HG02623 (cell line): ENCODE results near the gene GPR183.

Experiments
- ATAC-seq: cut with Tn5 transposase; IDR thresholded peaks from one replicate; pipeline ENCODE4 v1.9.1; 2021; ENCODE audit warnings: moderate library complexity; ENCODE audit not compliant: unreplicated experiment

Gene GPR183

DNA sequence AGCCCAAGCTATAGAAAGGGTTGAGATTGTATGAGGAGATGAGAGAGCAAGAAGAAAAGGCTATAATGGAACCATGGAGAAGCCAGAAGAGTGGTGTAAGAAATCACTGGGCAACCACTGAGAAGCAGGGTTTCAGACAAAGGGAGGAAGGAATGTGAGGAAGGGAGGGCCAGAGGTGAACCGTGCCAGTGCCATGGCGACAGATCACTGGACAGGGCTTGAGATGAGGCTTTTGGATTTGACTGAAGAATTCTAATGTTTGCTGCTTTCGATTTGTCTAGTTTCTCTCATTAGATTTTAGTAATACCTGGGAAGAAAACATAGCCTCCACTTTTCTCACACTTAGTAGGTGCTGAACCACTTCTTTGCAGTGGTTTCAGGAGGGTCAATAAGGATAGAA lies 6.3 kb upstream of the GPR183 start:
- ATAC-seq = no peak

DNA sequence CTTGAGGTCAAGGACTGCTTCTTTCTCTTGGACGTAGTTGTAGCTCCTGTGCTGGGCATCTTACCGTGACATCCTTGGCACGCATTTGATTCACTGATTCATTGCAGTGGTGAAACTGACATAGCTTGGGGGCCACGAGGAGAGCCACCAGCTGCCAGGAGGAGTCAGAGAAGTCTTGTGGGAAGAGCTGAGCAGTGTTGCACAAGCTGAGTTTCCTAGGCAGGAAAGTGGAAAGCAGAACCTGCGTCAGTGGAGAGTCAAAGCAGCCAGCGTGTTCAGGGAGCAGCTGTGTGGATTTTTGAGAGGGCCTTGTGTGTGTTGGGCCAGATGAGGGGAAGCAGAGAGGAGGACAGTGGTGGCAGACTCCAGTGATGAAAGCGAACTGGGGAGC lies 5.3 kb upstream of the GPR183 start:
- ATAC-seq = no peak

DNA sequence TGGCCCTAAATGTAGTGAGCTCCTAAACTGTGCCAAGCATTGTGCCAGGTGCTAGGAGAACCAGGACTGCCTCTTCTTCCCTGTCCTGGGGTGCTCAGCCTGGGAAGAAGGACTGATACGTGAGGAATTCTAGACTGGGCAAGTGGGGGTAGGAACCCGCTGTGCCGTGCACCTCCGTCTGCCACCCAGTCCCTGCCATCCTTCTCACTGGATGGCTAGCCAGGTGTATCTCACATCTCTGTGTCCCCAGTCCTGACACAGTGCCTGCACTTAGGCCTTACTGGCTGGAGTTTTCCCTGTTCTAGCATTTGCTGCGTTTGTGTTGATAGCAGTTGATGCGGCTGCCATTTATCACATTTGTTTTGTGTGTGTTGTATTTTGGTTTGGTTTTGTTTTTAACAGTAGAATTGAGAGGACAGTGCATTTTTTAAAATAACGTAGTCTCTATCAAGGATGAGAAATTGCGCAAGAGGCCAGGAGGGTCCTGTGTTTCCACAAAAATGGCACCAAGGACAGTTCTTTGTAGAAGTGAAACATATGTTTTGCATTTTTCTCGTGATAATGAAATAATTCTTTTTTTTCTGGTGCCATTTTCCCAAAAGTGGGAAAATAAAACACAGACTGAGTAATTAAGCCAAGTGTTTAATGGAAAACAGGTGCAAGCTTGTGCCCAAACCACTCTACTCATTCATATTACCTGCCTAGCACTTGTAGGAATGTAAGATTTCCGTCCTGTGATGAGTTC lies 4.7 kb upstream of the GPR183 start:
- ATAC-seq = no peak

DNA sequence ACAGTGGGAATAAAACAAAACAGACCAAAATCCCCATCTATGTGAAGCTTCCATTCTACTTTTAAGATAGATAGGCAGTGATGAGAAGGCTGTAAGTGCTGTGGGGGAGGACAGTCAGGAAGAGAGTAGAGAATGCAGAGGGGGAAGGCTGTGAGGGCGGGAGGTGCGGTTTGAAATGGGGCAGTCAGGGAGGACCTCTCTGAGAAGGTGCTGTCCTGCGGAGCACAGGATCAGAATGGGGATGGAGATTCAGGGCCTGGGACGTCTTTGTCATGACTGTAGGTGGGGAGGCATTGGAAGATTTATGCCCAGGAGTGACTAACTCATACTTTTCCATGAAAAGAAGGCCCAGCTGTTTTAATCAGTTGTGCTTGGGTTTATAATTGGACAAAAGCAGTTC lies 3.9 kb upstream of the GPR183 start:
- ATAC-seq = no peak

DNA sequence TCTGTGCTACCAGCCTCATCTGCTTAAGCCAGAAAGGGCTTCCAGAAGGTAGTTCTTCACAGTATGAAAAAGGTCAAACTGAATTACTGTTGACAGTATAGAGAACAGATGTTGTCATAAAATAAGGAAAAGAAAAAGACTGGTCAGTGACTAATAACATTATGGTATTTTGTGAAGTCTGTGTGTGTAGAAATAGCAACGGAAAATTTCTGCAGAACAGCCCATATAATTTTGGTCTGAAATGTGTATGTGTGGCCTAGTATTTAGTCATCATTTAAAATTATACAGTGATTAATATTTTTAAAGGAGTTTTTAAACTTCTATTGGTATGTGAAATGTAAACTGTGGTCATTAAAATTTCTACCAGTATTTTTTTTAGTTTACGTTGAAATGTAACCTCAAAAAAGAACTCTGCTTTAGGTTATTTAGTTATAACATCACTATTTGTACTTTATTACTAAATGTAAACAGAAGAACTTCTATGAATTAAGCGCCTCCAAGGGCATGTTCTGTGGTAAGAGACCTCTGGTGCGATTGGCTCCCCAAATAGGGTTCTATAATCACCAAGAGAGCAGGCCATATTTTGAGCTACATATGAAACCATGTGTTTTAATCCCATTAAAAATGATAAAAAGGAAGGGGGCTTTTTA lies 3.3 kb upstream of the GPR183 start:
- ATAC-seq = peak; percentile 39

DNA sequence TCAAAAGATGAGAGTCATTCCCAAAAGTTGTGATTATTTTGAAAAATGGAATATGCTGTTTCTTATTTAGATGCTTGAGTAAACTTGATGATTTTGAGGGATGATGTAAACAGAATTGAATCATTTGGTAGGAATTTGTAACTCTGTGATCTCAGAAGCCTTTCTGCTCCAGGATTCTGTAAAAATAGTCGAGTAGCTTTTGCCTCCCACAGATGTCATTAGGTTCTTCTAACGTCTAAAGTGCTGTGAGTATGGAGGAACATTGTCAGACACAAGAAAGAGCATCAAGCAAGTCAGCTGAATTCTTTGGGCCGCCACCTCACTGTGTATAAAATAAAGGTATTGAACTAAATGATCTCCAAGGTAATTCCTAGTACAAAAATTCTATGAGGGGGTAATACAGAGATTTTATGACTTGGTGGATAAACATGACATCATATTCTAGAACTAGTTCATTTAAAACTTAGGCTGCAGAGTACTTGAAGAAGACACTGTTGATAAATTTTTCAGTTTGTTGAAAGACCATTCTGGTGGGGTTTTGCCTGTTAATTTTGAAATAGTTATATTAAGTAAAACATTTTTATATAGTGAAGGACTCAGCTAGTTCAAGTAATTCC lies 1.4 kb upstream of the GPR183 start:
- ATAC-seq = no peak

DNA sequence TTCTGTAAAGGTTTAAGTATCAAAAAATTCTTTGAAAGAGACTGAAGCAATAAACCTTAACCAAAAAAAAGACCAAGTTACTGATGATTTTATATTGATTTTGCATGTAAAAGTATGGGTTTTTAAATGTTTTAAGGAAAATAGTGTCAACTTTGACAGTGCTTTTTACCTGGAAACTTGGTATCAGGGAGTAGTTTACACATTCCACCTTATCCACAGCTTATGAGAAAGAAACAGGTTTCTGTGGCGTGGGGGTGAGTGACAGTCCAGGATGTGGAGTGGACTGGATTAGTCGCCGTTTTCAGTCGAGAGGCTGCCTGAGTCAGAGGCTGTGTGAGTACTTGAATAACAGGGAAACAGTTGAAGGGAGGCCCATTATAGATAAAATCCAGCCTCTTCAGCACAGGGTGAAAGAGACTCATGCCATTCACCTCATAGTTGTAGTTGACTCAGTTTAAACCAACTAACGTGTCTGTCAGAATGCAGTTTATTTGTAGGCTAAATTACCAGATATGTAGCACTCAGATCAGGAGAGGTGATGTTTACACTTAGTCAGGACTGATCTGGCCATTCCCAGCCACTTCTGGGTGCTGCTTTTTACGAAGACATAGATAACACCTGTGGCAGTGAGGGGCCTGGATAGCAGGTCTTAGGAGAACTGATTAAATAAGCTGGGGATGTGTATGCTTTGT lies 595 bp upstream of the GPR183 start:
- peak; percentile 35 for ATAC-seq

DNA sequence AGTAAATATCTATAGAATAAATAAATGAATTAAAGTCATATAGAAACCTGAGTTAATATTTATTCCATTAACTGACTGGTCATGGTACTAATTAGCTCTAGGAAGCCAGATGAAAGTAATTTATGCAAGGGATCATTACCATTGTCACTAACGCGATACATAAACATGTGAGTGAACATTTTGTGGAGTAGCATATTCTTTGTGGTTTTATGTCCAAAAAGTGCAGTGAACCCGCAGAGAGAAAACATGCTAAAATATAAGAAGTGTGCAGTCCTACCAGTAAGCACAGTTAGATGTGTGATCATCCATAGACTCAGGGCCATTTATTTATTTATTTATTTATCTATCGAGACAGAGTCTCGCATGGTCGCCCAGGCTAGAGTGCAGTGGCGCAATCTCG lies 1.6 kb downstream of the GPR183 start:
- ATAC-seq = no peak

DNA sequence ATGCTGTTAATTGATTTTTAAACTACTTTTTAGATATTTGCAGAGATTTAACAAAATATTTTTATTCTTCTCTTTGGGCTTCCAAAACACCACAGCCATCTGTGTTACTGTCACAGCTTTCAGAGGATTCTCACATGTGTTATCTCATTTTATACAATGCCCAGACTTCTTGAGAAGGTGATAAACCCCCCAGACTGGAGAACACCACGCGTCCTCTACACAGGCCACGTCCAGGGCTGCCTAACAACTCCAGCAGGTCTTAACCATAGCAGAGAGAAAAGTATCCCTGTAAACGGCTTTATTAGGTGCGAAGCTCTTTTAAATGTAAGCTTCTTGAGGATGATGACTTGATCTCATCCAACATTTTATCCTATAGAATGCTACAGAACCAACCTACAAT lies 2.0 kb downstream of the GPR183 start:
- no peak for ATAC-seq

DNA sequence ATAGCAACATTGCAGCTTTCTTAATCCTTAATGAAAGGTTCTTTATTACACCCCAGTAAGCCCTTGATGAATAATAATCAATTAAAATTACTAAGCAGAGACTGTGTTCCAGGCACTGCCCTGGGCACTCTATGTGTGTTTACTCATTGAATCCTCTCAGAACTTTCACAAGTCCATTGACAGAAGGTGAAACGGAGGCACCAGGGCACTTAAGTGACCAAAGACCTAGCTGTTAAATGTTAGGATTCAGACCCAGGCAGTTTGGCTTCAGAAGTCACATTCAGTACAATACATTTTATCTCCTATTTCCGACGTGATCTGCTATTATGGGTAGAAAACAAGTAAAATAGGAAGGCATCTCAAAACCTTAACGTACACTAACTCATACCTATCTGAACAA lies 2.7 kb downstream of the GPR183 start:
- no peak for ATAC-seq

DNA sequence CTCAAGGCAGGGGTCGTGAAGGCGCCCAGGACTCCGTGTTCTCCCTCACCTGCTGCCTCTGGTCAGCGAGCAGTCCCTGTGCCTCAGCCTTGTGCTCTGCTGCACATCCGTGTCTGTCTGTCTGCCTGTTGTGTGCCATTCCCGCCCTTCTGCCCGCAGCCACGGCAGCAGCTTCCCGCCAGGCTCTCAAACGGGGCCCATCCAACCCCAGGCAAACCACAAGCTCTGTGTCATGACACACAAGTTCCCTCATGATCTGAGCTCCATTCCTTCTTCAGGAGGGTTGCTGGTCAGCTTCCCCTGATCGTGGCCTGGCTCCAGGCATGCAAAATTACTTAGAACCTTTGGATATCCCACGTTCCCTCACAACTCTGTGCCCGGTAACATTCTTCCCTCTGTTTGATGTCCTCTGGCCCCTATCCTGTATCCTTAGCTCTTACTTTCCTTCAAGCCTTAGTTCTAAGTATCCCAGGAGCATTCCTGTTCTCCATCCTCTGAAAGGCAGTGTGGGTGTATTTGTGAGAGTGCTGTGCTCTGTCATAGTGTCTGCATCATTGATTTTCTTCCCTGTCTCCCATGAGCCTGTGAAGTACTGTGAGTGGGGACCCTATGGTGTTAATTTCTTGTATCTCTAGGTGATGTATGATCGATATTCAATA lies 3.2 kb downstream of the GPR183 start:
- no peak for ATAC-seq

DNA sequence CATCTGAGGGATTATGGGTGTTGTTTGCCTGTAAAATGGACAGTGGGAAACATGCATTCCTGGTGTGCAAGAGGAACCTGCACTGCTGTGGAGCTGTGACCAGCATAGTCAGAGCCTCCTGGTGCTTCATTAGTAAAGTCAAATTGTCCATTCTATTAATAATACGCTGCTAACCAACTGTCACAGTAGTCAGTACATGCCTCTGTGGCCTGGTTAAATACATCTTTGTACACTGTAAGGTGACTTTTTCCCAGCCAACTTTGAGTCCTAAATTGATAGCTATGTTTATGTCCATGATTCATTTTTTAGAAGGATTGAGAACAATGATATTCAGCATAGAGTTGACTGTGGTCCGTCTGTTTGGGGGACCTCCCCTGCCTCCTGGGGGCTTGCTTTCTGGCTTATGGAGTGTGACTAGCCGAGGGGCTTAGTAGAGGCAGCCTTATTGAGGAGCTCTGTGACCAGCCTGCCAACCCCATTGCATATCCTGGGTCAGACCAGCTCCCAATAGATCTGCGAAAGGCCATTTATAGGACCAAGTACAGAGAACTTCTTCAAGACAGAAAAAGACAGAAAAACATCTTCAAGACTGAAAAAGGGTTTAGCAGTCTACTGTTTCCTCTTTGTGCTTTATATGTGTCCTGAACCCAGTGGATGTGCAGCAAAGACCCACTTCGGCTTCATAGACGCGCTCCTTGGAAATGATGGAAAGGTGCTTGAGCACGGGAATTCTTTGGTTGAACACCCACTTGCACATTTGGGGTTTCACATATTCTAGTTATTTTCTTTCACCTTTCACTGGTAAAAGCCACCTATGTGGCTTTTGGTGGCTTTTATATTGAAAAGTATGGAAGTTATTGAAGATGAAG lies 4.3 kb downstream of the GPR183 start:
- no peak for ATAC-seq

DNA sequence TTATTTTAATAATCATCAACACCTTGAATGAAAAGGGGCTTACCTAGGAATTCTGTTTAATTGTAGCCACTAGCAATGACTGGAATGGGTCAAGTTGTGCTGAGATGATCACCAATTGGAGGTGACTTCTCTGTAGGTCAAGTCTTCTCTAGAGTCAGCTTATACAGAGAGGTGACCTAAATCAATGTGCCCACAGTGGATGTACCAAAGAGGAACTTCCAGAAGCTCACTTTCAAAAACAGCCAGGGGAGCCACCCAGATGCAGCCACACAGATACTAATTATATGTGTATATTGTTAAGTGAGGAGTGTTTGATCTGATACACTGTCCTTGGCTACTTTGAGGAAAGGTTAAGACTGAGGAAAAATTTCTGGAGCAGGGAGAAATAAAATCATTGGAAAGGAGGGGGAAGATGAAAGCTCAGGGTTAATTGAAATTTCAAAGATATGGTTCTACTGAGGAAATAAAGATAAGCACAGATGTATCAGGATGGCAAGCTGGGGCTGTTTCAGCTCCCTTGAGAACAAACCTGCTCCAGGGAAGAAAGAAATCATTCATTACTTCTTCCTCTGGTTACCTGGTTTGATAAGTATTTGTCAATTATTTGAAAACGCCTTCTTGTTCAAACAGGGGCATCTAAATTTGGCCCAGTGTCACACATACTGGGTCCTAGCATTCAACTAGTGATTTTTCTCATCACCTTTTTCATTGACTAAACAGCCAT lies 5.1 kb downstream of the GPR183 start:
- ATAC-seq = no peak

DNA sequence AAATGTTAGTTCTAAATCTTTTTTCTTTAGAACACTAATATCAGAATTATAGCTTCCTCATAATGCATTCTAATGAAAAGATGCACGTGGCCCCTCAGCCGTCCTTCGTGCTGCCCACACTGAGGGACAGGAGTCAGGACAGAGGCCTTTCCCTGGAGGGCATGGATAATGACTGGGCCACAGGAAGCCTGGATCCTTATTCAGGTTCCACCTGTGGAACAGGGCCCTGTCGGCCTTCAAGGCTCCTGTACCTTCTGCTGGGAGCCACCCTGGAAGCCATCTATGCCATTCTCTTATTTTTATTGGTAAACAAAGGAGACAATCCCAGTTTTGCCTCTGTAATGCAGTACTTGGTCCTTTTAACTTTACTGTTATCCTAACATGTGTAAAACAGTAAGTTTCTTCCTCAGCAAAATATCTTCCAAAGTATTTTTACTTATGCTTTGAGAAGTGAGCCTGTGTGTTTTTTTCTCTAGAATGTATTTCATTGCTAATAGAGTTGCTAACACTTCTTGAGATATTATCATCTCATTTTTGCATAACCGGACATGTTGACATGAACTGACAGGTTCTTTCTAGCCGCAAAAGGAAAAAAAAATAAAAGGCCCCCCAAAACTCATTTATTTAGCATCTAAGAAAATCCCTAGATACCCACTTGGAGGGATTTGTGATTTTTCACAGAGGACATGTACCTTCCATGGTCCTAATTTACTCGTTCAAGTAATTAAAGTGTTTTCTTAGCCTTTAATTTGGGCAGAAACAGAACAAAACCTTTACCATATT lies 6.0 kb downstream of the GPR183 start:
- no peak for ATAC-seq

DNA sequence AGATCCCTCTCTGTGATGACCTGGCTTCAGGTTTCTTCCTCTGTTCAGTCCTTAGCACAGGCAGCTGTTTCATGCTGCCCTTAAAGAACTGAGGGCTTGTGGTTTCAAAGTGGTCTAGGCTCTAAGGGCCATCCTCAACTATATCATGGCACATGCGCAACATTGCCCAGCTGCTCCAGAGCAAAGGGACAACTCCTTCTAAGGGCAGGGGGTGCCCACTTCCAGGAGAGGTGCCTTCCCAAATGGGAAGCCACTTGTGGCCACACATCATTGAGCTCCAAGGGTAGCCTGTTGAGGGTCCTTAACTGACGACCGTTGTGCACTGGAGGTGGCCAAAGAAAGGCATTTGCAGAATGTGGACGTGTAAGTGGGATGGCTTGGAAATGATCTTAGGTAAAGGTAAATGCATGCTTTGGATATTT lies 7.3 kb downstream of the GPR183 start:
- ATAC-seq = no peak

DNA sequence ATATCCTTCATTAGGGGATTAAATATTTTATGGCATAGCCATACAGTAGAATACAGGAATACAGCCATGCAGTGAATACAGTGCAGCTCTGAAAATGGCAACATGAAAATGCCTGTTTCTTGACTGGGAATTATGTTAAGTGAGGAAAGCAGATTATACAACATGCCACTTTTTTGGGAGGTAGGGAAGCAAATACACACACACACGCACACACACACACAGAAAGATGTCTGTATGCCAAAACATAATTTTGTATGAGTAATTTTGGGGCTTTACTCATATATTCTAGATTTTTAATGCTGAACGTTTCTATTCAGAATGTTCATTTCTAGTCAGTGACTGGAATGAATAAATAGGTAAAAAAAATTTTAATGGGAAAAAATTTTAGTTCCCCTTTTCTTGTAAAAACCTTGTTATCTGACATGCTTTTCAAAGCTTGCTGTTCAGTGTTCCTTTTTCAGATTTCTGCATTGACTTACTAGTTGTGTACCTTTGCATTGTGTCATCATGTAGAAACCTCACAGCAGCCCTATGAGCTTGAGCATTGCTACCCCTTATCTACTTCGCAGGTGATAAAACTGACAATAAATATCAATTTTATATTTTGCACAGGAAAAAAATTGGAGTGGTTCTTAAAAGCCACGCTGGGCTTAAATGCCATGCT lies 7.8 kb downstream of the GPR183 start:
- no peak for ATAC-seq

DNA sequence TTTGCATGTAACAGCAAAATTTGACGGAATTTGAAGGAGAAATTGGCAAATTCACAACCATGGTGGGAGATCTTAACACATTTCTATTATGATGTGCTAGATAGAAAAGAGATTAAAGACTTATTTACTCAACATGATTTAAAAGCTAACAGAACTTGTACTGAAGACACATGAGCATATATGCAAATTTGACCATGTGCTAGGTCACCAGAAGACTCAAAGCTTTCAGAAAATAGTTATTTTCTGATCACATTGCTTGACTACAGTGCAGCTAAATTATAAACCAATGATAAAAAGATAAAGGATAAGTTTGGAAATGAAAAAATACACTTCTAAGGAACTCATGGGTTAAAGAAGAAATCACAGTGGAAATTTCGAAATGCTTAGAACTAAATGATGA lies 9.1 kb downstream of the GPR183 start:
- no peak for ATAC-seq

DNA sequence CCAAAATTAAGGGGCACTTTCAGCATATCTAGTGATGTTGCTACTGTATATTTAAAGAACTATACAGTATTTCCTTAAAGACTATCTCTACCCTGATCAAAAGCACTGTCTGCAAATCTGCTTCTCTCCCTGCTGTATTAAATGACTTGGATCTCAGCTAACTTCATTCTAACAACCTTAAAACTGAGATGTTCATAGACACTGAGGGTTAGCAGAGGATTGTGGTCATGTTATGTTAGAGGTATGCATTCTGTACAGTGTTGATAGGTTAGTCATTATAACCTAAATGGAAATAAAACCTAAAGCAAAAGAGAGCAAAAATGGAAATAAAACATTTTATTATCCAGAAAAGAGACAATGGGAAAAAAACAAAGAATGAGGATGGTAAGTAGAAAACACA lies 9.9 kb downstream of the GPR183 start:
- no peak for ATAC-seq
